HepG2 (cell line): ENCODE results near the gene PAK2. TPM values are rescaled to one million over a fixed set of nuclear protein-coding genes. Genes with fewer than 3 reads are reported as not detected.

ENCODE experiments used
- ATAC-seq: fragments of 200-7000 bp; cut with Tn5 transposase; 3 replicates; pipeline ENCODE4 v1.9.1; 2020; ENCODE audit warnings: mild to moderate bottlenecking, moderate library complexity
- Bru-seq: library from RNA; stranded (reverse); fragments of 400-500 nt; gene quantifications from one replicate; lab custom pipeline; 2021; lab: Mats Ljungman, UMichigan
- BruChase-seq, 2 experiments: library from RNA; stranded (reverse); fragments of 400-500 nt; gene quantifications; one replicate each; lab custom pipeline; 2021; lab: Mats Ljungman, UMichigan
- BruUV-seq: library from RNA; stranded (reverse); fragments of 400-500 nt; replicated peaks from 2 replicates; lab custom pipeline; 2021; lab: Mats Ljungman, UMichigan
- CTCF ChIA-PET: fragments of 300-600 bp; formaldehyde crosslinking; extraction: SDS; loops from one replicate; lab custom pipeline; 2021; ENCODE audit warnings: low total read pairs, inconsistent platforms, low intra/inter-chr PET ratio; lab: Yijun Ruan, JAX
- POLR2A ChIA-PET: fragments of 350-600 bp; sonication (Branson Sonifier 250); formaldehyde crosslinking; loops from one replicate; lab custom pipeline; 2020; ENCODE audit warnings: antibody characterized with exemption, inconsistent platforms; lab: Yijun Ruan, JAX
- DNase-seq: peaks from one replicate; pipeline ENCODE4 v3.0.0-alpha.2; 2015; ENCODE audit warnings: low spot score
- FAIRE-seq: peaks from 3 replicates; lab custom pipeline; 2011; peaks lifted over from hg19 to GRCh38; lab: Jason Lieb, UNC
- H2AFZ ChIP-seq: one replicate; pipeline ENCODE4 v1.6.1; 2011; ENCODE audit warnings: low read length, inconsistent platforms
- H3K27ac ChIP-seq: fragments of 300-600 bp; 3 replicates; pipeline ENCODE4 v1.8.0; 2011; ENCODE audit warnings: mixed run types, mild to moderate bottlenecking, mixed read lengths, low read length, inconsistent platforms; ENCODE audit not compliant: insufficient read depth; ENCODE audit errors: extremely low read length
- H3K27me3 ChIP-seq, 2 experiments: fragments of 200-600 bp in 1 of 2; 2 replicates in 1 of 2; 3 replicates in 1 of 2; pipeline versions ENCODE4 v1.6.0 to v1.8.0; 2011; ENCODE audit warnings: low read length in 2 of 2, mild to moderate bottlenecking in 2 of 2, moderate library complexity in 2 of 2, inconsistent platforms in 1 of 2; ENCODE audit not compliant: insufficient read depth in 2 of 2, control insufficient read depth in 1 of 2
- H3K36me3 ChIP-seq, 2 experiments: fragments of 200-600 bp in 1 of 2; replicated peaks in 1 of 2; 2 replicates in 1 of 2; 3 replicates in 1 of 2; pipeline versions ENCODE4 v1.5.1 to v1.8.0; 2011; ENCODE audit warnings: low read length in 2 of 2, inconsistent platforms in 1 of 2; ENCODE audit not compliant: insufficient read depth in 2 of 2, control insufficient read depth in 1 of 2
- H3K4me1 ChIP-seq: 2 replicates; pipeline ENCODE4 v1.5.1; 2012; ENCODE audit warnings: low read length, inconsistent platforms; ENCODE audit not compliant: insufficient read depth
- H3K4me2 ChIP-seq: 2 replicates; pipeline ENCODE4 v1.6.0; 2011; ENCODE audit warnings: low read depth, low read length, inconsistent platforms
- H3K4me3 ChIP-seq, 3 experiments: fragments of 200-600 bp in 1 of 3; sonication (generic), shearing (Covaris generic) in 1 of 3; replicated peaks in 1 of 3; 2 replicates each; pipeline ENCODE4 v1.5.1; 2011 to 2016; ENCODE audit warnings: low read length in 3 of 3, inconsistent platforms in 2 of 3, low read depth in 2 of 3, mild to moderate bottlenecking in 2 of 3, control low read depth in 1 of 3, mixed read lengths in 1 of 3; ENCODE audit not compliant: insufficient read depth in 1 of 3
- H3K79me2 ChIP-seq: one replicate; pipeline ENCODE4 v1.6.1; 2011; ENCODE audit warnings: low read length, inconsistent platforms; ENCODE audit not compliant: insufficient read depth
- H3K9ac ChIP-seq: 2 replicates; pipeline ENCODE4 v1.6.0; 2011; ENCODE audit warnings: mild to moderate bottlenecking, low read depth, low read length, inconsistent platforms; ENCODE audit not compliant: insufficient read depth
- H3K9me3 ChIP-seq: 2 replicates; pipeline ENCODE4 v1.5.1; 2012; ENCODE audit warnings: mild to moderate bottlenecking, low read length
- H4K20me1 ChIP-seq: 2 replicates; pipeline ENCODE4 v1.6.0; 2011; ENCODE audit warnings: inconsistent platforms, mild to moderate bottlenecking, low read length, moderate library complexity; ENCODE audit not compliant: insufficient read depth
- ARNT2 ChIP-seq: sonication (generic); formaldehyde crosslinking; IDR thresholded peaks from 2 replicates; pipeline ENCODE4 v1.8.0; 2022; ENCODE audit warnings: mild to moderate bottlenecking, low read depth, missing genetic modification reagents, moderate library complexity
- CREB3 ChIP-seq: sonication (generic); formaldehyde crosslinking; IDR thresholded peaks from 2 replicates; pipeline ENCODE4 v1.5.0; 2020; ENCODE audit warnings: missing genetic modification reagents
- GATA4 ChIP-seq: sonication (generic); IDR thresholded peaks from 2 replicates; pipeline ENCODE4 v1.6.1; 2016; ENCODE audit warnings: antibody characterized with exemption, low read depth, borderline replicate concordance
- ISL2 ChIP-seq: sonication (generic); formaldehyde crosslinking; IDR thresholded peaks from 2 replicates; pipeline ENCODE4 v1.5.0; 2020; ENCODE audit warnings: missing genetic modification reagents
- MAZ ChIP-seq, 2 experiments: sonication (generic) in 1 of 2; formaldehyde crosslinking in 1 of 2; IDR thresholded peaks; 2 replicates each; pipeline versions ENCODE4 v1.5.0 to v1.6.1; 2012 to 2020; ENCODE audit warnings: low read depth in 2 of 2, mild to moderate bottlenecking in 2 of 2, borderline replicate concordance in 1 of 2, improper control_type of control experiment in 1 of 2, low read length in 1 of 2, missing genetic modification reagents in 1 of 2, moderate library complexity in 1 of 2
- PHB2 ChIP-seq: fragments of 450-650 bp; IDR thresholded peaks from 2 replicates; pipeline ENCODE4 v1.6.1; 2018; ENCODE audit not compliant: partially characterized antibody
- RCOR2 ChIP-seq: IDR thresholded peaks from 2 replicates; pipeline ENCODE4 v1.6.1; 2016; ENCODE audit warnings: missing biosample characterization, missing genetic modification reagents
- SALL1 ChIP-seq: sonication (generic); formaldehyde crosslinking; IDR thresholded peaks from 2 replicates; pipeline ENCODE4 v1.8.0; 2022; ENCODE audit warnings: mild to moderate bottlenecking, missing genetic modification reagents
- SRY ChIP-seq: sonication (generic); formaldehyde crosslinking; IDR thresholded peaks from 2 replicates; pipeline ENCODE4 v1.8.0; 2022; ENCODE audit warnings: mild to moderate bottlenecking, missing genetic modification reagents
- TCF7L2 ChIP-seq: IDR thresholded peaks from 2 replicates; pipeline ENCODE4 v1.6.1; 2011; ENCODE audit warnings: mild to moderate bottlenecking, low read depth, low read length, moderate library complexity
- ZNF484 ChIP-seq: sonication (generic); formaldehyde crosslinking; IDR thresholded peaks from 2 replicates; pipeline ENCODE4 v1.5.1; 2020; ENCODE audit warnings: mild to moderate bottlenecking, low read depth, missing genetic modification reagents, borderline replicate concordance
- ZNF503 ChIP-seq: sonication (generic); formaldehyde crosslinking; IDR thresholded peaks from 2 replicates; pipeline ENCODE4 v1.4.0; 2020; ENCODE audit warnings: missing genetic modification reagents
- ZNF562 ChIP-seq: sonication (generic); formaldehyde crosslinking; IDR thresholded peaks from 2 replicates; pipeline ENCODE4 v1.8.0; 2022; ENCODE audit warnings: missing genetic modification reagents, borderline replicate concordance
- ZNF644 ChIP-seq: IDR thresholded peaks from 2 replicates; pipeline ENCODE4 v1.6.1; 2016; ENCODE audit warnings: low read depth
- WGBS: methylation state at CpG from one replicate; pipeline ENCODE4 v1.1.6; 2017; ENCODE audit warnings: low lambda C conversion rate; 5-methylcytosine and 5-hydroxymethylcytosine counted together
- in situ Hi-C: cut with HindIII; loops from 2 replicates; pipeline ENCODE4 v1.10.0; 2017; ENCODE audit warnings: low pct_unique_long_range_greater_than_20kb; ENCODE audit not compliant: extremely low pct_ligation_motif_present
- intact Hi-C: fragments of 100-400 bp; cut with micrococcal nuclease; formaldehyde crosslinking; loops from one replicate; pipeline ENCODE4 v1.10.0; 2022; ENCODE audit not compliant: unreplicated experiment
- long read RNA-seq, 2 experiments: library from RNA in 1 of 2; library from polyadenylated mRNA in 1 of 2; stranded (forward) in 1 of 2; unstranded in 1 of 2; transcript quantifications; one replicate each; pipeline ENCODE4 v2.0.0, GENCODE V29; 2019 to 2022
- polyA minus RNA-seq, 3 experiments: library from RNA; depleted of rRNA, polyadenylated mRNA; stranded (reverse); fragments of >200 nt; gene quantifications; 2 replicates each; pipeline ENCODE4 v1.2.3, GENCODE V29; 2011; ENCODE audit warnings: low replicate concordance in 1 of 3
- polyA plus RNA-seq, 8 experiments: library from polyadenylated mRNA; depleted of rRNA in 3 of 8; stranded (reverse) in 7 of 8; unstranded in 1 of 8; fragments of >200 nt; fragmentation: Illumina TruSeq in 4 of 8; extraction: Trizol in 4 of 8; gene quantifications; 2 replicates each; pipeline versions ENCODE4 v1.2.1 to v1.2.3, GENCODE V29; 2011 to 2016; ENCODE audit warnings: low read depth in 4 of 8, missing spikeins in 1 of 8, mixed read lengths in 1 of 8; ENCODE audit not compliant: insufficient read depth in 1 of 8
- total RNA-seq, 5 experiments: library from RNA; depleted of rRNA; stranded (reverse); fragments of >200 nt; fragmentation: Illumina TruSeq; extraction: Trizol; gene quantifications; 2 replicates each; pipeline ENCODE4 v1.2.3, GENCODE V29; 2016; ENCODE audit warnings: low read depth in 1 of 5

Gene PAK2
- total RNA-seq (2016; rRNA removed; fragmentation: Illumina TruSeq; extraction: Trizol) = 24.7 and 52.5 TPM in 2 replicates
- 29.7 and 29.8 TPM in 2 replicates for total RNA-seq (2016; cell fraction: cytosol; rRNA removed; fragmentation: Illumina TruSeq; extraction: Trizol; ENCODE audit: low read depth)
- total RNA-seq (2016; cell fraction: insoluble cytoplasmic fraction; rRNA removed; fragmentation: Illumina TruSeq; extraction: Trizol) = 25.8 and 50.8 TPM in 2 replicates
- 26.7 and 27.3 TPM in 2 replicates for total RNA-seq (2016; cell fraction: membrane; rRNA removed; fragmentation: Illumina TruSeq; extraction: Trizol)
- 21.3 and 28.8 TPM in 2 replicates for total RNA-seq (2016; cell fraction: nucleus; rRNA removed; fragmentation: Illumina TruSeq; extraction: Trizol)
- 20.7 and 23.0 TPM in 2 replicates for polyA plus RNA-seq (2011; rRNA removed)
- polyA plus RNA-seq (2011; cell fraction: cytosol; rRNA removed) = 17.8 and 24.1 TPM in 2 replicates
- 6.9 and 11.2 TPM in 2 replicates for polyA plus RNA-seq (2011; cell fraction: nucleus; rRNA removed)
- polyA plus RNA-seq (2012) = 46.1 and 48.3 TPM in 2 replicates
- polyA plus RNA-seq (2016; cell fraction: cytosol; fragmentation: Illumina TruSeq; extraction: Trizol; ENCODE audit: low read depth) = 3.5 TPM in 2 replicates
- 52.9 and 62.1 TPM in 2 replicates for polyA plus RNA-seq (2016; cell fraction: insoluble cytoplasmic fraction; fragmentation: Illumina TruSeq; extraction: Trizol; ENCODE audit: low read depth)
- polyA plus RNA-seq (2016; cell fraction: membrane; fragmentation: Illumina TruSeq; extraction: Trizol; ENCODE audit: low read depth) = 13.7 and 14.3 TPM in 2 replicates
- 27.3 and 28.5 TPM in 2 replicates for polyA plus RNA-seq (2016; cell fraction: nucleus; fragmentation: Illumina TruSeq; extraction: Trizol; ENCODE audit: insufficient read depth, low read depth)
- polyA minus RNA-seq (2011; rRNA and poly(A)+ RNA removed; ENCODE audit: low replicate concordance) = 53.5 and 73.4 TPM in 2 replicates
- polyA minus RNA-seq (2011; cell fraction: cytosol; rRNA and poly(A)+ RNA removed) = 63.8 and 71.2 TPM in 2 replicates
- polyA minus RNA-seq (2011; cell fraction: nucleus; rRNA and poly(A)+ RNA removed) = 23.6 and 36.4 TPM in 2 replicates
- percentile 83 among the genes with signal in this experiment for Bru-seq, nascent RNA
- BruChase-seq, experiment 1, labeled RNA remaining after a 6-hour chase = percentile 93 among the genes with signal in this experiment
- BruChase-seq, experiment 2, labeled RNA remaining after a 2-hour chase = percentile 87 among the genes with signal in this experiment
- long read RNA-seq, experiment 1, full-length matches to known transcripts = 8 of 34 reads
- long read RNA-seq, experiment 1, partial matches to known transcripts = 16 of 34 reads
- long read RNA-seq, experiment 1, other reads (novel, unspliced or antisense) = 10 of 34 reads
- long read RNA-seq, experiment 2, full-length matches to known transcripts = 13 of 102 reads
- long read RNA-seq, experiment 2, partial matches to known transcripts = 4 of 102 reads
- long read RNA-seq, experiment 2, other reads (novel, unspliced or antisense) = 85 of 102 reads

GRCh38 chr3:196739671-196740480 is at the start of gene PAK2:
Gene PAK2 (plus strand): TSS chr3:196739857. CDS start chr3:196782647, 42,790 bp downstream.
- POLR2A ChIA-PET = interaction anchor here (0.6 to 2.4 kb wide), 10 partner anchors 9 to 202 kb away, joined by 3 to 25 read pairs (median 4); partner anchors contain the start of genes CEP19, NCBP2, PIGX and SENP5
- intact Hi-C loops = loop anchor here (2.0 to 5.0 kb wide), 3 partner anchors 15 to 47 kb away; partner anchors contain the start of genes CEP19 and PIGX
- no peak for TF ChIP-seq ZNF484 (CRISPR knock-in tag)
- TF ChIP-seq SALL1 = peak; percentile 38; the same call in 1 of the 2 replicates
- TF ChIP-seq ZNF562 = no peak
- TF ChIP-seq ZNF644 (CRISPR knock-in tag) = no peak
- 0 out of 2 replicates have a peak, but pooled peaks have one; percentile 68 for TF ChIP-seq CREB3 (CRISPR knock-in tag)
- peak; percentile 62; the same call in 1 of the 2 replicates for TF ChIP-seq MAZ (IDR thresholded peaks at IDR 0.05; ENCODE audit: borderline replicate concordance, low read depth, low read length)
- TF ChIP-seq MAZ (CRISPR knock-in tag; IDR thresholded peaks at IDR 0.05; ENCODE audit: low read depth) = peak; percentile 87
- no peak for TF ChIP-seq RCOR2
- no peak for TF ChIP-seq PHB2
- TF ChIP-seq ZNF503 (CRISPR knock-in tag) = no peak
- no peak; the same call in 1 of the 2 replicates for TF ChIP-seq ARNT2 (CRISPR knock-in tag)
- TF ChIP-seq GATA4 = 0 out of 2 replicates have a peak, but pooled peaks have one; percentile 30
- TF ChIP-seq ISL2 (CRISPR knock-in tag) = peak; percentile 70
- no peak for TF ChIP-seq TCF7L2
- peak; percentile 3; the same call in 1 of the 2 replicates for TF ChIP-seq SRY (CRISPR knock-in tag)

More at GRCh38 chr3:196739671-196740480, at the start of gene PAK2:
- Histone ChIP-seq H3K4me1 (peaks cover 63% of the 10 kb centered on the region), H3K4me3 (peak within 1 kb of the TSS; percentile 86 to 91 (median 88)), H3K27me3 (no peaks in the 10 kb centered on the region; a peak in 1 of 5 replicates), H4K20me1 (peaks cover 22% of the 10 kb centered on the region), H2AFZ (no peak within 1 kb of the TSS), H3K79me2 (peaks cover 46% of the 10 kb centered on the region), H3K4me2 (peak within 1 kb of the TSS; percentile 79), H3K9ac (peak within 1 kb of the TSS; percentile 87), H3K27ac (peak within 1 kb of the TSS; percentile 90), H3K36me3 (no peaks in the 10 kb centered on the region), H3K9me3 (no peaks in the 10 kb centered on the region)
- DNase-seq = peak; percentile 71
- peak; percentile 51 for FAIRE-seq
- ATAC-seq = peak; percentile 90
- 2% methylated on average over 15 of the region's 86 CpGs for WGBS
- CTCF ChIA-PET = no interaction called here
- in situ Hi-C loops = no loop called here
- no TSS peak for BruUV-seq
